Stimulated activated CD8-positive, alpha-beta memory T cell treated with anti-CD3 and anti-CD28 coated beads, Interleukin-7, amount 100 ng/mL, for 24 hours (primary cell): ENCODE measurements around the gene GRIK3.
"Not testable (repeated sequence)": the region's sequence is repeated elsewhere in the genome, so short reads cannot be mapped to it uniquely, and the experiment has no call there.

Experiments
- DNase-seq: peaks from one replicate; pipeline ENCODE4 v3.0.0-alpha.2; 2020; ENCODE audit warnings: low read depth

The GRIK3 gene

DNA sequence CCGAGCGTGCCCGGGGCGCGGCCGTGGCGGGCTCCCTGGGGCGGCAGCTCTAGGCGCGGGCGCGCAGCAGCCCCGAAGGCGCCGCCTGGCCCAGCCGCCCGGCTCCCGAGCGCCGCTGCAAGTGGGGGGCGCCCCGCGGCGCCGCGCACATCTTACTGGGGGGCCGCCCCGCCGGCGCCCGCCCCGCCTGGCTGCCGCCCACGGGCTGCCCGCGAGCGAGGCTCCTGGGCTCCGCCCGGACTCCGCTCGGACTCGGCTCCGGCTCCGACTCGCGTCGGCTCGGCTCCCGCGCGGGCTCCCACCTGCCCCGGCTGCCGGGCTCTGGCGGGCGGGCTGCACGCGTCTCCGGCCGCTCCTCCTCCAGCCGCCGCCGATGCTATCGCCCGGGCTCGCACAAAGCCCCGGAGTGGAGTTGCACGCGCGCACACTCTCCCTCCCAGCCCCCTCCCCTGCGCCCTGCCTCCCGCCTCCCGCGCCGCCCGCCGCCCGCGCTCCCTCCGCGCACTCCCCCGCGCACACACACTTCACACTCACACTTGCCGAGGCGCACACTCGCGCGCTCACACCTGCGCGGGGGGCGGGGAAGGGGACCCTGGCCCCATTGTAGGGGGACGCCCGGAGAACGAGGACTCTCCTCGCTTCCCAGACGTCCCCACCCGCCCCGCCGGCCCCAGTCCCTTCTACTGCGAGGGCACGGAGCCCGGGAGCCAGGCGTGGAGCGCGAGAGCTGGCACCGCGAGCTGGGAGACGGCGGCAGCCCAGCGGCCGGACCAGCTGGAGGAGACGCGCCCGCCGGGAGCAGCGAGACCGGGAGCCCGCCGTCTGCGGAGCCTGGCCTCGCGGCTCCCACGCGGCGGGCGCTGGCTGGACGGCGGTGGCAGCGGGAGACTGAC is at the start of gene GRIK3:
Gene GRIK3 (minus strand): TSS at position 395 of the 893 bp plus-strand sequence. CDS start 407 bp downstream, outside the sequence.
- DNase-seq: no peak

DNA sequence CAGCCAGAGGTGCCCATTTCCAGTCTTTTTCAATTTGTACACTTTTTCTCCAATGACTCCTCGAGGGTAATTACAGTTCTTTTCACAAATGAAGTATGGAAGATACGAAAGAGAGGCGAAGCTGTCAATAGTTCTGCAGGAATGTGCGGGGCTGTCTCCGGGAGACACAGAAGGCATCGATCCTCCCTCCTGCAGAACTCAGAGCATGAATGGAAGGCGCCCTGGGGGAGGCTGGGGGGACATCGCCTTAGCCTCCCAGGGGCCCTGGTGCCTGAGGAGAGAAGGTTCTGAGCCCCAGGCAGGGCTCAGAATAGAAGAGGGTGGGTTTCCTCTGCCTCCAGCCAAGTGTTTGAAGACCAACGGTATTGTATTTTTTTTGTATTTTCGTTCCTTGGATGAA is 49.7 kb upstream of the GRIK3 start:
- DNase-seq: no peak

DNA sequence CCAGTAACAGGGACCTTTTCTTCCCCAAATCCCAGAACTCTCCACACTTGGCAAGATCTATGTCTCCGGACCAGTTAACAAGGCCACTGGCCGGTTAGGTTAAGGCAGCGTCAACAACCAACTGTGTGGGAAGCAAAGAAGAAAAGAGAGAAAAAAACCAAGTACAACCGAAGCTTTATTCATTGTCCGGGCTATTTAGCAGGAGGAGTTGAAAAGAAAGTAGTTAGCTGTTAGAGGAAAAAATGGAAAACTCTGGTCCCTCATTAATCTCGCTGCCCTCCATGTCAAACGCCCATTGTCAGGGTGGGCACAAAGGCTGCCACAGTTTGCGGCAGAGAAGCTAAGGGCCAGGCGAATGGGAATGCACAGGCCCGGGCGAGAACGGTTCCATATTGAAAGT is 49.3 kb upstream of the GRIK3 start:
- DNase-seq: no peak

DNA sequence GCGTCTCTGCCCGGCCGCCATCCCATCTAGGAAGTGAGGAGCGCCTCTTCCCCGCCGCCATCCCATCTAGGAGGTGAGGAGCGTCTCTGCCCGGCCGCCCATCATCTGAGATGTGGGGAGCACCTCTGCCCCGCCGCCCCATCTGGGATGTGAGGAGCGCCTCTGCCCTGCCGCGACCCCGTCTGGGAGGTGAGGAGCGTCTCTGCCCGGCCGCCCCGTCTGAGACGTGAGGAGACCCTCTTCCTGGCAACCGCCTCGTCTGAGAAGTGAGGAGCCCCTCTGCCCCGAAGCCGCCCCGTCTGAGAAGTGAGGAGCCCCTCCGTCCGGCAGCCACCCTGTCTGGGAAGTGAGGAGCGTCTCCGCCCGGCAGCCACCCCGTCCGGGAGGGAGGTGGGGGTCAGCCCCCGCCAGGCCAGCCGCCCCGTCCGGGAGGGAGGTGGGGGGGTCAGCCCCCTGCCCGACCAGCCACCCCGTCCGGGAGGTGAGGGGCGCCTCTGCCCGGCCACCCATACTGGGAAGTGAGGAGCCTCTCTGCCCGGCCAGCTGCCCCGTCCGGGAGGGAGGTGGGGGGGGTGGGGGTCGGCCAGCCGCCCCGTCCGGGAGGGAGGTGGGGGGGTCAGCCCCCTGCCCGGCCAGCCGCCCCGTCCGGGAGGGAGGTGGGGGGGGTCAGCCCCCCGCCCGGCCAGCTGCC is 46.1 kb upstream of the GRIK3 start:
- DNase-seq: not testable (repeated sequence)

DNA sequence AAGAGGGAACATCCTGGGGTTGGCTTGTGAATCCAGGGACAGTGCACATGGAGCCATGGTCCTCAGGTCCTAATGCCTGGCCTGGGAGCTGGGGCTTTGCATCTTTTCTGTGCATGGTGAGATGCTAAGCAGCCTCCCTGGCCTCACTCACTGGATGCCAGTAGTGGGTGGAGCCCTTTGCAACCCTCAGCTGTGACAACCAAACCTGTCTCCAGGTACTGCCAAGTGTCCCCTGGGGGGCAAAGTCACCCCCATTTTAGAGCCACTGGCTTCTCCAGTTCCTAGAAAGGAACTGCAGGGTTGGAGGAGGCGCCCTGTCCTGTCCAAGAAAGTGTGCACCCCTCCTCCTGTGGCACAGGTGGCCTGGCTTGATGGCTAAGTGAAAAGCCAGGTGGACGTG is 44.6 kb upstream of the GRIK3 start:
- no peak for DNase-seq

DNA sequence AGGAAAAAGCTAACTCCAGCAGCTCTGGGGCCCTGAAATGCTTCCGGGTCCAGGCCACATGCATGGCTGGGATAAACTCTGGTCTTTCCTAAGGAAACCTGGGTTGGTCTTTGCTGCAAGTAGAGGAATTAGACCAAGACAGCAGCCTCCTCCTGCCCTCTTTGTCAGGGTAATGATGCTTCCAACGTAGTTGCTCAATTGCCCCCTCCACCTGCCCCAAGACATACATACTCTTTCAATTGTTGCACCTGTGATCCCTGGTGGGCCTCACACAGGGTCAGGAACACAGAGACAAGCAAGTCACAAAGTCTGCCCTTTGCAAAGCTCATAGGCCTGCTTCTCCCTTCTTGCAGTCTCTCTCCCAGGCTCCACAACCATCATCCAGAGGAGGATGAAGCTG is 41.9 kb upstream of the GRIK3 start:
- no peak for DNase-seq

DNA sequence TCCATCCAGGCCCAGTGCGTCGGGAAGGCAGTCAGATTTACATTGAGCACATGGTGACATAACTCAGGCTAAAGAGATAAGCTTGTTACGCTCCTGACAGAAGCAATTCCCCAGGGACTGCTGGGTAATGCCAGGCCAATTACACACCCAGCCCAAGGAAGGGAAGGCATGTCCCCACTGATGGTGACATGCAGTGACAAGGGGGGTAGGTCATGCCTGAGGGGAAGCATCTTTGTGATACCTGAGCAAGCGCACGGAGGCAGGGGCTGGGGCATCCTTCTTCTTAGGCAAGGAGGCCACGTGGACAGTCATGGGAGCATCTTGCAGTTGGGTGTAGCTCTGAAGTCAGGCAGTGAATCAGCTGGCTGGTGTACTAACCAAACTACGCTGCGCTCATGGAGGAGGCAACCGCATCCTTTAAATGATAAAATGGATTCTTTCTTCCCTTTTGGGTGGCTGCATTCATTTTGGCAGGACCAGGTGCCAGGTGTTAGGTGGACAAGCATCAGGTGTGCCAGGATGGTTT is 39.6 kb upstream of the GRIK3 start:
- DNase-seq: no peak

DNA sequence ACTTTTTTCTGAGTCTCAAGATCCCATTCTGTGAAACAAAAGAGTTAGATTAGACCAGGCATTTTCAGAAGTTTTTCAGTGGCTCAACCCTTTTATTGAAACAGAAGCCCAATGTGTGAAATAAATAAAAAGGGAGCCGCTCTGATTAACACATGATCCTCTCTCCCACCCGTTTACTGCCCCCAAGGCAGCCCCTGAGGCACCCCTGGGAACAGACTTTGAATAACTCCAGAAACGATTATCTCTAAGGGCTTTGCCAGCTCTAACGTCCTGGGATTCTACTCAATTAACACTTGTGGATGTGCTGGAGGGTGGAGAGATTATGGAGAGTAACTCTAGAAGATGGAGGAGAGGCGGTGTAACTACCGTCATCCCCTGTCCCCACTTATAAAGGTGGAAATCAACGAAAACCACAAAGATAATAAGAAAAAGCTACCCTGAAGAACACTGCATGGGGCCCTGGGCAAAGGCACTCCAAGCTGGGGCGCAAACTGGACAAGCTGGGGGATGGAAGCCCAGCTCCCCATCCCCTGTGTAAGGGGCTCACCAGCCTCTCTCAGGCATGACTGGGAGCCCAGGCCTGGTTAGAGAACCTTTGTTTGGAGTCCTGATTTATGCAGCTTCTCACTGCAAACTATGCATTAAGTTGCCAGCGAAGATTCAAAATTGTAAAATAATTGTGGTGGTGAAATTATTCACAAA is 39.0 kb upstream of the GRIK3 start:
- no peak for DNase-seq

DNA sequence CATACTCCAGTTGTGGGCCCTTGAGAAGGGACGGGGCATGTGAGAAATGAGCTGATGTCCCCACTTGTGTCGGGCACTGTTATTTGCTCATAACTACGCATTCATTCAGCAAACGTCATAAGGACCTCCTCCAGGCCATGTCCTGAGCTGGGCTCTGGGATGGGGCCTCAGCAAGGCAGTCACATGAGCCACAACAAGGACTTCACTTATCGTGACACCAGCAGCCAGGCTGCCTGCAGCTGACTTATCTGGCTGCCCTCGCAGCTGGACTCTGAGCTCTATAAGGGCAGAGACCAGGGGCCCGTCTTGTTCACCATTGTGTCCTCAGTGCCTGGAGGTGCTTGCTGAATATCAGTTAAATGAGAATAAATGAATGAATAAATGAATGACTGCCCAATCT is 37.5 kb upstream of the GRIK3 start:
- DNase-seq: no peak

DNA sequence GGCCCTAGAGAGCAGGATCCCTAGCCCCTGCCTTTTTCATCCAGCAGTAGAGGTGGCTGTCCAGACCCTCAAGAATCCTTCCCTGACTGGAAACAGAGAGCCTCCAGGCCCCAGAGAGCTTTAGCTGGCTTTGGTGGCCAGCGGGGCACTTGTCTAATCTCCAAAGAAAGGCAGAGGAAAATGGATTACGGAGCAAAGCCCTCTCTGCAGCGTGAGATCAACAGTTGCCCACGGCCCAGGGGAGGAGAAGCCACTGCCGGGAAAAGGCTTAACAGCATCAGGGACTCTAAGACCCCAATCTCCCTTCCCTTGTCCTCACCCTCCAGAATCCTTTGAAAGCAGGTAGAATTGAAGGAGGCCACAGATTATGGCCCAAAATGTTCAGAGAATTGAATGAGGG is 35.8 kb upstream of the GRIK3 start:
- no peak for DNase-seq

DNA sequence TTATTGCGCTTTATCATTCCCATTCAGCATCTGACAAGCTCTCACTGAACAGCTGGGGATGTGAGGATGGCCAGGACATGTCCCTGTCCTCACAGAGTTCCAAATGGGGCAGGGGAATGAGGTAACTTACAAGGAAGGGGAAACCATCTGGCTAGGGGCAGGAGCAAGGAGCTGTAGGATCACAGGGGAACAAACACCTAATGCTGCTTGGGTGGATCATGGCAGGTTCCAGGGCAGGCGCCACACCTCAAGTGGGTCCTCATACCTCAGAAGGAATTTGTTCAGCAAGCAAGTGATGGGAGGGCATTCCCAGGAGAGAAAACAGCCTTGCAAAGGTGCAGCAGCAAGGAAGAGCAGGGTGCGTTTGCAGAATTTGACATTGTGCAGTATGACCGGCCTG is 35.1 kb upstream of the GRIK3 start:
- DNase-seq: no peak

DNA sequence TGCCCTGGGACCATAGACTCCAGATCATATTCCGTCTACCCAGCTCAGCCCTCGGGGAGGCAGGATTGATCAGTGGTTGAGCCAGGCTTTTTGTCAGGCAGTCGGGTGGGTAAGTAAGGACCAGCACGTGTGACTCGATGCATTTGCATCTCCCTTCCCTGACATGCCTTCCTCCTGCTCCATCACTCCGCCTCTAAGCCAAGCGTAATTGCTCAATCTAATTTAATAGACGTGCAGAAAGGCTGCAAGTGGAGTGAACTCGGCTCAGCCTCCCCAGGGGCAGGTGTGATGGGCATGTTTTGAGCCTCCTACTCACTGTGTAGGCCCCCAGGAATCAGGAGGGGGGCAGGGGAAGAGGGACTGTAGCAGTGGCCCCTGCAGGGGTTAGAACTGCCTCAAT is 34.6 kb upstream of the GRIK3 start:
- no peak for DNase-seq

DNA sequence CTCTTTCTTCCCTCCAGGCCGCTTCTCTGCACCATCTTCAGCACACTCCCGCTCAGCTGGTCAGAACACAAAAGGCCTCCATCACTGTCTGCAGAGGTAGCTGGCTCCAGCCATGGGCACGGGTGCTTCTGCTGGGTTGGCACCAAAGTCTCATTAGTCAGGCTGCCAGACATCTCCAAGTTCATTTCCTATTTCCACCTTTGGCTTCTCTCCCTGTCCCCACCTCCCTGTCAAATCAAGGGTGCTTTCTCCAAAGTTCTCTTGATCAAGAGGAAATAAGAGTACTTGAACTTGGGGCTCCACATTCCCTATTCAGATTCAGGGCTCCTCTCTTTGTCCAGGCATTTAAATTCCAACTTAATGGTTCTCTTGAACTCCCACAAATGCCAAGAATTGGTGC is 33.9 kb upstream of the GRIK3 start:
- no peak for DNase-seq

DNA sequence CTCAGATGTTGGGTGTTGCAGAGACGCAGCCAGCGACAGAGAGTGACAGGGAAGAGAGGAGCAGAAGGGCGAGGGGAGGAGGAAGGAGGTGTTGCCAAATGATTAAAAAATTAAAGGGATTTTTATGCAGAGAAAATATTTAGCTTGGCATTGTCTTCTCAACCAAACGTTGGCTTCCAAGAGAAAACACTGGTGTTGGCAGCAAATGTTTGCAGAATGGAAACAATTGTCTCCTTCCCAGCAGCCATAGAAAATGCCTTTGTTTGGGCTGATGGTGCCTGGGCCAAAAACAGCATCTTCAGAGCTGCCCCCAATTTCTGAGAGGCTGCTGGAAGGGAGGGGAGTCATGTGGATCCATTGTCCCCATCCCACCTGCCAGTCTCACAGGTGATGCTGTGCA is 29.7 kb upstream of the GRIK3 start:
- DNase-seq: no peak

DNA sequence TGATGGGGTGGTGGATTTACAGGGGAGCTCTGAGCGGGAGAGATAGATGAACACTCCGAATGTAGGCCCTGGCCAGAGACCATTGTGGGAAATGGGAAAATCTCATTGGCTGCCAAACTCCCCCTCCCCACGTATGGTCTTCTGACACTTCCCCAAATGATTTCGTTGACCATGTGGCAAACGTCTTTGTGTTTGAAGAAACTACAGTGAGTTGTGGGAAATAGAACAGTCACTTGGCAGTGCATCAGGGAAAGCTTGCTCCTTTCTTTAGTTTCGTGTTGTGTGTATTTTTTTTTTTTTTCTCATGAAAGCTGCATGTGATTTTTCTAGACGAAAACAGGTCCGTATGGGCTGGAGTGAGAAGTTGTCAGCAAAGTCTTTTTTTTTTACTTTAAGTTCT is 25.0 kb upstream of the GRIK3 start:
- DNase-seq: no peak

DNA sequence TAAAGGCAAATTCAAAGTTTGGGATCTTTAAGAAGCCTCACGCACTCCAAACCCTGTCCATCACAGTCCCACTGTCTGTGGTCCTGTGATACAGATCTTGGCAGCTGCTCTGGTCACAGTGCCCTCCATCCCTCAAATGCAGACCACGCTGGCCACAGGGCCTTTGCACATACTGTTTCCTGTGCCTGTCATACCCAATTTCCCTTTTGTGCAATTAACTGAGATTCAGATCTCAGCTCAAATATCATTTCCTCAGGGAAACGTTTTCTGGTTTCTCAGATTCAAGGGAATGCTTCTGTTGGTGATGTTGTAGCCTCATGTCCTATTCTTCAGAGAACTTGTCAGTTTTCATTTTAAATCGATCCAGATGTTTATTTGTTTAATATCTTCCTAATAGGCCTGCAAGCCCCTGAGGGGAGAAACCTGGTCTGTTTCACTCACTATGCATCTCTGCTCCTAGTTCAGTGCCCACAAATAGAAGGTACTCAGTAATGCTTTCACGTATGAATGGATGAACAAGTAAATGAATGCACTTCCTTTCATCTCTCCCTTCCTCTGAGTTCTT is 24.2 kb upstream of the GRIK3 start:
- DNase-seq: no peak

DNA sequence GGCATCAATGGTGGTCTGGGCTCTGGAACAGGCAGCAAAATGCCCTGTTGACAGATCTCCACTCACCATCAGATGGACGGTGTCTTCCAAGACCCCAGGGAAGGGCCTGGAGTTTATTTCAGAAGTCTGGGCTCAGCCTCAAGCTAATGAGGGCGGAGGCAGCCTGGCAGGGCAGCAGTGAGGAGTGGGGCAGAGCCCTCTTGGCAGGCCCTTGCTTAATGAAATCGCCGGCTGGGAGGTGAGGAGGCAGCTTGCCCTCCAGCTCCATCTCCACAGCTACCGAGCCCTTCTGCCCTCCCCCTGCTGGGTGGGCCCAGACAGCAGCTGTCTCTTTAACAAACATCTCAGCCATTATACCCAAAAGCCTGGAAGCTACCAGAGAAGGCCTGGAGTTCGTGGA is 22.0 kb upstream of the GRIK3 start:
- DNase-seq: no peak

DNA sequence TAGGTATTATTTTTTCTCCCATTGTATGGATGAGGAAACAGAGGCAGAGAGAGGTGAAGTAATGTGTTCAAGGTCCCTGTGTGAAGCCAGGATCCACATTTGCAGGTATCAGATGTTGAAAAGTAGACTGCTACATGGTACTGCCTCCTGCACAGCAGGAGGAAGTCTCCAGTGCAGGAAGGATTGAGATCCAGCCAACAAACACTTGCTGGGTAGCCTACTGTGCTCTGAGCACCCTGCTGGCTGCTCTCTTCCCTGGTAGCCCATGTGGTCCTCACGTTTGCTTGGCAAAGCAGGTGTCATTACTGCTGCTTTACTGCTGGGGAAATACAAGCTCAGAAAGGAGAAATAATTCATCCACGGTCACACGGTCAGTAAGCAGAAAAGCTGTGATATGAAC is 21.3 kb upstream of the GRIK3 start:
- DNase-seq: no peak

DNA sequence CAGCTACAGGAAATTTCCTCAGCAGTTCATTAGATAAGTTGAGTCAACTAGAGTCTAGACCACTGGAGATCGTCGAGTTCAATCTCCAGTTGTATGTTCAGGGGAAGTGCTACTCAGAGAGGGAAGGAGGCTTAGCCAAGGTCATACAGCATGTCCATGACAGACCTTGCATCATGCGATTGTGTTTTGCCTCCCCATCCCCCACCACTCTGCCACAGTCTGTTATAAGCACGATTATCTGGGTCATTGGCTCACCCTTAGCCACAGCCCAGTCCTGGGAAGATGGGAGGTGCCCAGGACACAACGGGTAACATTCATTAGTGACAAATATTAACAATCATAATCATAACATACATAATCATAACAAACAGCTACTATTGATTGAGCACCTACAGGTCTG is 18.9 kb upstream of the GRIK3 start:
- no peak for DNase-seq

DNA sequence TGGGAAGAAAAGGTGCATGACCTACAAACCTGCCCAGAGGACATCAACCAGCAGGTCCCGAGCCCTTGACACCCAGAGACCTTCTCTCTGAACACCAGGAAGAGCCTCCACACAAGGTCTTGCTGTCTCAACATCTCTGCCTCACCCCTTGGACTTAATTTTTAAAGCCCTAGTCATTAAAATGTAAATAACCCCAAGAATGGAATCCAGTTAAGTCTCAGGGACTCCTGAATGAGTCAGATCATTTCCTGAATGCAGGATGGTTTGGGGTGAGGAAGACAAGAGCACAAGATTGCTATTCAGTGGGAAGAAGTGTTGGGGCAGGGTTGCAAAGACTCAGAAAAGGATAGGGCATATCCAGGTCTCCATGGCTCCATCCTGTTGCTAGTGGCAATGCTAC is 17.8 kb upstream of the GRIK3 start:
- DNase-seq: no peak

DNA sequence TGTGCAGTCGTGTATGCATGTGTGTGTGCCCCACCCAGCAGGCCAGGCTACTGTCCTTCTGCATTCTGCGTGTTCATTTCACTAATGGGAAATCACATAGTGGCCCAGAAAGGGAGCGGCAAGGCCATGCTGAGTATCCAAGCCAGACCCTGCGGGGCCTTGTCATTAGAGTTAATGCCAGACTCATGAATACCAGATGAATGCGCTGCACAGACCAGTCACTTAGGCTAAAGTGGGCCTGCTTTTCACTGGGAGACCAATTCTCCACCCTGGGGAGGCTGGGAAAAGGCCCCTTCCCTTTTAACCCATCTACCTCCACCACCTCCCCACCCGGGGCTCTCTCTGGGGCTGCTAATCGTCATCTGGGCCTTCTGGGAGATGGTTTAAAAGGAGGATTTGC is 17.0 kb upstream of the GRIK3 start:
- DNase-seq: no peak

DNA sequence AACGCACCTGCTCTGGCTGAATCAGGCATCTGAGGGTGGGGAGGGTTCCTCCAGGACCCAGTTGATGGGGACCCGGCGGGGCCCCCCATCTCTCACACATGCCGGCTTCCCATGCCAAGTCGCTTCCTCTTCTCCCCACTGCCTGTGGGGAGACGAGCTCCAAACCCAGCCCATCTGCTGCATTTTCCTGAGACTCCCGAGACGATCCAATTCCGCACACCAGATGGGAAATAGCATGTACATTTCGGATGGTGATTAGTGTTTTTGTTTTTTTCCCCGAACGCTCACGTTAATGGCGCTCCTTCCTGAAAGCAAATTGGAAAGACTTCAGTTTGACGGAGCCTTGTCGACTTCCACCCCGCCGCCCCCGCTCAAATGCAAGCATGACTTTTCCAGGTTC is 13.2 kb upstream of the GRIK3 start:
- DNase-seq: no peak
